Omental fat pad (tissue), 4 donors: Measurements from ENCODE around the gene NR2C2. TPM values are rescaled to one million over a fixed set of nuclear protein-coding genes. Genes with fewer than 3 reads are reported as not detected.

Experiments used
- ATAC-seq: fragments of 150-250 bp; one replicate; pipeline ENCODE4 v1.9.1; 2016; ENCODE audit warnings: mild to moderate bottlenecking, moderate library complexity; ENCODE audit not compliant: low FRiP score
- DNase-seq: peaks from one replicate; pipeline ENCODE4 v3.0.0-alpha.2; 2019; ENCODE audit warnings: low spot score
- total RNA-seq, 4 donors: library from RNA; depleted of rRNA; stranded (reverse); fragments of >200 nt; gene quantifications; one replicate each; pipeline ENCODE4 v1.1.0, GENCODE V29; 2016
- TF ChIP-seq, protein P1 (sequence below), 3 donors: fragments of 450-650 bp; IDR thresholded peaks; one replicate each; pipeline ENCODE4 v1.5.1; 2016 to 2017; ENCODE audit warnings: antibody characterized with exemption in 3 of 3, mild to moderate bottlenecking in 3 of 3, moderate library complexity in 2 of 3

Gene NR2C2
- total RNA-seq, 4 donors from 2014 or later, result 25.8 to 45.1 (median 37.8) TPM

GRCh38 chr3:14921811-14922705 lies 25.3 kb upstream of the NR2C2 start:
- TF ChIP-seq, protein P1, sequence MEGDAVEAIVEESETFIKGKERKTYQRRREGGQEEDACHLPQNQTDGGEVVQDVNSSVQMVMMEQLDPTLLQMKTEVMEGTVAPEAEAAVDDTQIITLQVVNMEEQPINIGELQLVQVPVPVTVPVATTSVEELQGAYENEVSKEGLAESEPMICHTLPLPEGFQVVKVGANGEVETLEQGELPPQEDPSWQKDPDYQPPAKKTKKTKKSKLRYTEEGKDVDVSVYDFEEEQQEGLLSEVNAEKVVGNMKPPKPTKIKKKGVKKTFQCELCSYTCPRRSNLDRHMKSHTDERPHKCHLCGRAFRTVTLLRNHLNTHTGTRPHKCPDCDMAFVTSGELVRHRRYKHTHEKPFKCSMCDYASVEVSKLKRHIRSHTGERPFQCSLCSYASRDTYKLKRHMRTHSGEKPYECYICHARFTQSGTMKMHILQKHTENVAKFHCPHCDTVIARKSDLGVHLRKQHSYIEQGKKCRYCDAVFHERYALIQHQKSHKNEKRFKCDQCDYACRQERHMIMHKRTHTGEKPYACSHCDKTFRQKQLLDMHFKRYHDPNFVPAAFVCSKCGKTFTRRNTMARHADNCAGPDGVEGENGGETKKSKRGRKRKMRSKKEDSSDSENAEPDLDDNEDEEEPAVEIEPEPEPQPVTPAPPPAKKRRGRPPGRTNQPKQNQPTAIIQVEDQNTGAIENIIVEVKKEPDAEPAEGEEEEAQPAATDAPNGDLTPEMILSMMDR (IDR thresholded peaks at IDR 0.05), result no peak
- ATAC-seq (no peak), DNase-seq (no peak)

DNA sequence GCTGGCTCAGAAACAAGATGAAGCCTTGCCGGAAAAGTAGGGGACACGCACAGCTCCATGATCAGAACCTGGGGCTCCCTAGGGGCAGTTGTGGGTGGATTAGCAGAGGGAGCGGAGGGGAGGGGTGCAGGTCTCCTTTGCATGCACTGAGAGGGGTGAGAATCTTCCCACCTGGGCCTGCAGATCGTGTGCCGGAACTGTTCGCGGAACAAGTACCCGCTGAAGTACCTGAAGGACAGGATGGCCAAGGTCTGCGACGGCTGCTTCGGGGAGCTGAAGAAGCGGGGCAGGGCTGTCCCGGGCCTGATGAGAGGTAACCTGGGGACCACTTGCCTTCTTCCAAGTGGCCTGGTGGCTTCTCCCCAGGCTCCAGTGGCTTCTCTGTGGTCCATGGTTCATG lies 24.5 kb upstream of the NR2C2 start:
- TF ChIP-seq, protein P1 (IDR thresholded peaks at IDR 0.05), result no peak
- ATAC-seq (no peak), DNase-seq (no peak)

- DNase-seq (no peak), ATAC-seq (no peak)
- TF ChIP-seq, protein P1 (IDR thresholded peaks at IDR 0.05), result no peak
Observed at GRCh38 chr3:14923476-14923875, 23.9 kb upstream of the NR2C2 start.

GRCh38 chr3:14925729-14926591 lies 21.4 kb upstream of the NR2C2 start:
- ATAC-seq, result no peak
- TF ChIP-seq, protein P1 (IDR thresholded peaks at IDR 0.05), result no peak

DNA sequence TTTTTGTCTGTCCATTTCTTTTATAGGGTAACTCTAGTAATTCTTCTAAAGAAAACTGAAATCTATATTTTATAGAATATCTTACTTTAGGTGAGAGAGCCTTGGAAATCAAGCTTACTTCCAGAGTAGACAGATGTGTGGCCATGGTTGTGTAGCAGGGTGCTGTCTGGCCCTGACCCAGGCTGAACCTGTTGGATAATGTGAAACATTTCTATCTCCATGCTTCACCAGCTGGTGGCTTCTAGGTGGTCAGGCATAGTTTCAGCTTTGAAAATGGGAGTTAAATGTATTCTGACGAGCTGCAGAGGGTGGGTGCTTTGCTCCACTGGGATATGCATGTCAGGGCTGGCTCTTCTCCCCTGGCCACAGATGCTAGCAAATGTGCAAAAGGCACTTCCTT lies 20.8 kb upstream of the NR2C2 start:
- ATAC-seq (no peak), DNase-seq (no peak)
- TF ChIP-seq, protein P1 (IDR thresholded peaks at IDR 0.05), result no peak

More at GRCh38 chr3:14925729-14926591, 21.4 kb upstream of the NR2C2 start:
- no peak for DNase-seq

DNA sequence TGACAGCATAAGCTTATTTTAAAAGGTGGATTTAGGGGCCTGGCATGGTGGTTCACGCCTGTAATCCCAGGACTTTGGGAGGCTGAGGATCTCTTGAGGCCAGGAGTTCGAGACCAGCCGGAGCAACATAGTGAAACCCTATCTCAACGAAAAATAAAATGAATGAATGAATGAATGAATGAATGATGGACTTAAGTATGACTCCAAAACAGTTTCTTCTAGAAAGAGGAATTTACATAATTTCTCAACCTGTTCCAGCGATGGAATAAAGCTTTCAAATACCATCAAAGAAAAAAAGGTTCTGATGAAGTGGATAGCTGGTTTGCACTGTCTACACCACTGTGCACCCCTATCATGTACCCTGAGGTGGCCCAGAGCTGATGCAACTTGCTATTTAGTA lies 20.1 kb upstream of the NR2C2 start:
- no peak for DNase-seq
- TF ChIP-seq, protein P1 (IDR thresholded peaks at IDR 0.05), result no peak
- no peak for ATAC-seq
